ENCODE measurements around the gene MEI1. TPM values are rescaled to one million over a fixed set of nuclear protein-coding genes. Genes with fewer than 3 reads are reported as not detected.
"Not testable (repeated sequence)": the region's sequence is repeated elsewhere in the genome, so short reads cannot be mapped to it uniquely, and the experiment has no call there.

MEI1 gene
- total RNA-seq, 2 experiments from 2014 or later, result 2.3 to 14.6 TPM

DNA sequence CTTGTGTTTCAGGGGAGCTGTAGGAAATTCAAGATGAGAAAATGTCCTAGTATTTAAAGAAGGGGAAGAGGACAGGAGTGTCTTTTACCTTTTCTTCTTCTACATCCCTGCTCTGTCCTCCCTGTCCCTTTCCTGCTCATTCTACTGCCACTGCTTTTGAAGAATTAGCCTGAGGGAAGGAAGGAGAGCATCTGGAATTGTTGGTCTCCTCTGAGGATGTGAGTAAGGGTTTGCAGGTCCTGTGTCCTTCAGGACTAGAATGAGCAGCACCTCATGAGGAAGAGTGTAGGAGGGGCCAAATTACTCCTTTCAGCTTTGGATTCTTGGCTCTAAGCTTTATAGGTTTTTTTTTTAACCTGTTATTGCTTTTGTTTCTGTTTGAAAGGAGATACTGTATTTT is 34.8 kb upstream of the MEI1 start:
- H4K20me1 ChIP-seq (ENCODE audit: insufficient read depth, low read length), result no peaks in the 10 kb centered on the region
- H3K36me3 ChIP-seq (ENCODE audit: insufficient read depth, low read length), result peaks cover 68% of the 10 kb centered on the region
- H3K4me3 ChIP-seq (ENCODE audit: low read depth, low read length, poor library complexity, severe bottlenecking), result no peak overlapping the region
- H2AFZ ChIP-seq (ENCODE audit: low read length), result no peak overlapping the region
- H3K27ac ChIP-seq (ENCODE audit: low read depth, low read length, poor library complexity, severe bottlenecking), result no peak overlapping the region
- POLR2A ChIA-PET, result no interaction called here
- TF ChIP-seq, protein P1, sequence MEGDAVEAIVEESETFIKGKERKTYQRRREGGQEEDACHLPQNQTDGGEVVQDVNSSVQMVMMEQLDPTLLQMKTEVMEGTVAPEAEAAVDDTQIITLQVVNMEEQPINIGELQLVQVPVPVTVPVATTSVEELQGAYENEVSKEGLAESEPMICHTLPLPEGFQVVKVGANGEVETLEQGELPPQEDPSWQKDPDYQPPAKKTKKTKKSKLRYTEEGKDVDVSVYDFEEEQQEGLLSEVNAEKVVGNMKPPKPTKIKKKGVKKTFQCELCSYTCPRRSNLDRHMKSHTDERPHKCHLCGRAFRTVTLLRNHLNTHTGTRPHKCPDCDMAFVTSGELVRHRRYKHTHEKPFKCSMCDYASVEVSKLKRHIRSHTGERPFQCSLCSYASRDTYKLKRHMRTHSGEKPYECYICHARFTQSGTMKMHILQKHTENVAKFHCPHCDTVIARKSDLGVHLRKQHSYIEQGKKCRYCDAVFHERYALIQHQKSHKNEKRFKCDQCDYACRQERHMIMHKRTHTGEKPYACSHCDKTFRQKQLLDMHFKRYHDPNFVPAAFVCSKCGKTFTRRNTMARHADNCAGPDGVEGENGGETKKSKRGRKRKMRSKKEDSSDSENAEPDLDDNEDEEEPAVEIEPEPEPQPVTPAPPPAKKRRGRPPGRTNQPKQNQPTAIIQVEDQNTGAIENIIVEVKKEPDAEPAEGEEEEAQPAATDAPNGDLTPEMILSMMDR (conservative IDR thresholded peaks at IDR 0.05; ENCODE audit: low read length), result no peak
- TF ChIP-seq EZH2phosphoT487 (IDR thresholded peaks at IDR 0.05; ENCODE audit: borderline replicate concordance, low read depth, low read length), result no peak
- no TSS peak for BruUV-seq (replicated peaks)
- no peaks in the 10 kb centered on the region for H3K79me2 ChIP-seq (ENCODE audit: insufficient read depth, low read depth, low read length)
- CTCF ChIA-PET (ENCODE audit: unreplicated experiment), result no interaction called here
- H3K9me2 ChIP-seq (ENCODE audit: insufficient read depth, low read length), result no peaks in the 10 kb centered on the region
- H3K9me3 ChIP-seq (ENCODE audit: low read length), result no peaks in the 10 kb centered on the region
- DNase-seq (ENCODE audit: low spot score), result no peak
- intact Hi-C loops (cut with micrococcal nuclease; ENCODE audit: unreplicated experiment), result no loop called here
- H3K4me2 ChIP-seq (ENCODE audit: low read length), result no peak overlapping the region
- peaks cover 16% of the 10 kb centered on the region for H3K4me1 ChIP-seq (ENCODE audit: insufficient read depth, low read length, poor library complexity, severe bottlenecking)

GRCh38 chr22:41664951-41665350 is 34.4 kb upstream of the MEI1 start:
- intact Hi-C loops (cut with micrococcal nuclease; ENCODE audit: unreplicated experiment), result loop anchor here (5.0 kb wide), 1 partner anchor 43 kb away; the partner anchor contains the start of genes DESI1 and XRCC6
- TF ChIP-seq EZH2phosphoT487 (IDR thresholded peaks at IDR 0.05; ENCODE audit: borderline replicate concordance, low read depth, low read length), result no peak
- TF ChIP-seq, protein P1 (conservative IDR thresholded peaks at IDR 0.05; ENCODE audit: low read length), result no peak

GRCh38 chr22:41668971-41669911 is 30.1 kb upstream of the MEI1 start:
- H3K4me2 ChIP-seq (ENCODE audit: low read length), result no peak overlapping the region
- no peaks in the 10 kb centered on the region for H3K79me2 ChIP-seq (ENCODE audit: insufficient read depth, low read depth, low read length)
- no peak overlapping the region for H3K27ac ChIP-seq (ENCODE audit: low read depth, low read length, poor library complexity, severe bottlenecking)
- peaks cover 16% of the 10 kb centered on the region for H3K4me1 ChIP-seq (ENCODE audit: insufficient read depth, low read length, poor library complexity, severe bottlenecking)
- H3K9me2 ChIP-seq (ENCODE audit: insufficient read depth, low read length), result no peaks in the 10 kb centered on the region
- POLR2A ChIA-PET, result no interaction called here
- TF ChIP-seq, protein P1 (conservative IDR thresholded peaks at IDR 0.05; ENCODE audit: low read length), result no peak
- TF ChIP-seq EZH2phosphoT487 (IDR thresholded peaks at IDR 0.05; ENCODE audit: borderline replicate concordance, low read depth, low read length), result no peak
- intact Hi-C loops (cut with micrococcal nuclease; ENCODE audit: unreplicated experiment), result loop anchor here (5.0 kb wide), 1 partner anchor 47 kb away; the partner anchor contains the start of genes DESI1 and XRCC6
- no TSS peak for BruUV-seq (replicated peaks)
- no peaks in the 10 kb centered on the region for H3K9me3 ChIP-seq (ENCODE audit: low read length)
- CTCF ChIA-PET (ENCODE audit: unreplicated experiment), result no interaction called here
- peaks cover 53% of the 10 kb centered on the region for H3K36me3 ChIP-seq (ENCODE audit: insufficient read depth, low read length)
- no peak overlapping the region for H2AFZ ChIP-seq (ENCODE audit: low read length)
- no peak overlapping the region for H3K4me3 ChIP-seq (ENCODE audit: low read depth, low read length, poor library complexity, severe bottlenecking)
- H4K20me1 ChIP-seq (ENCODE audit: insufficient read depth, low read length), result peaks cover 6% of the 10 kb centered on the region; the same call in 1 of the 2 replicates
- no peak for DNase-seq (ENCODE audit: low spot score)

More at GRCh38 chr22:41664951-41665350, 34.4 kb upstream of the MEI1 start:
- no peak for DNase-seq (ENCODE audit: low spot score)
- no TSS peak for BruUV-seq (replicated peaks)
- Histone ChIP-seq H4K20me1 (ENCODE audit: insufficient read depth, low read length) (no peaks in the 10 kb centered on the region), H3K4me3 (ENCODE audit: low read depth, low read length, poor library complexity, severe bottlenecking) (no peak overlapping the region), H3K27ac (ENCODE audit: low read depth, low read length, poor library complexity, severe bottlenecking) (no peak overlapping the region), H3K9me3 (ENCODE audit: low read length) (no peaks in the 10 kb centered on the region), H3K4me1 (ENCODE audit: insufficient read depth, low read length, poor library complexity, severe bottlenecking) (peaks cover 16% of the 10 kb centered on the region), H3K4me2 (ENCODE audit: low read length) (no peak overlapping the region), H3K79me2 (ENCODE audit: insufficient read depth, low read depth, low read length) (no peaks in the 10 kb centered on the region), H2AFZ (ENCODE audit: low read length) (no peak overlapping the region), H3K9me2 (ENCODE audit: insufficient read depth, low read length) (no peaks in the 10 kb centered on the region), H3K36me3 (ENCODE audit: insufficient read depth, low read length) (peaks cover 63% of the 10 kb centered on the region)
- POLR2A ChIA-PET, result no interaction called here
- CTCF ChIA-PET (ENCODE audit: unreplicated experiment), result no interaction called here

DNA sequence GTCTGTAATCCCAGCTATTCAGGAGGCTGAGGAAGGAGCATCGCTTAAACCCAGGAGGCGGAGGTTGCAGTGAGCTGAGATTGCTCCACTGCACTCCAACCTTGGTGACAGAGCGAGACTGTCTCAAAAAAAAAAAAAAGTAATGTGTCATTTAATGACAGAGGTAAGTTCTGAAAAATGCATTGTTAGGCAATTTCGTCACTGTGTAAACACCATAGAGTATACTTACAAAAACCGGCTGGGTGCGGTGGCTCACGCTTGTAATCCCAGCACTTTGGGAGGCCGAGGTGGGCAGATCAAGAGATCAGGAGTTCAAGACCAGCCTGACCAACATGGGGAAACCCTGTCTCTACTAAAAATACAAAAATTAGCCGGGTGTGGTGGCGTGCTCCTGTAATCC is 27.2 kb upstream of the MEI1 start:
- H3K4me2 ChIP-seq (ENCODE audit: low read length); DNase-seq (ENCODE audit: low spot score); H4K20me1 ChIP-seq (ENCODE audit: insufficient read depth, low read length); H3K79me2 ChIP-seq (ENCODE audit: insufficient read depth, low read depth, low read length); H3K27ac ChIP-seq (ENCODE audit: low read depth, low read length, poor library complexity, severe bottlenecking); H3K9me3 ChIP-seq (ENCODE audit: low read length); CTCF ChIA-PET (ENCODE audit: unreplicated experiment); intact Hi-C loops (cut with micrococcal nuclease; ENCODE audit: unreplicated experiment); H3K4me3 ChIP-seq (ENCODE audit: low read depth, low read length, poor library complexity, severe bottlenecking); H3K9me2 ChIP-seq (ENCODE audit: insufficient read depth, low read length); BruUV-seq (replicated peaks); H3K4me1 ChIP-seq (ENCODE audit: insufficient read depth, low read length, poor library complexity, severe bottlenecking); H2AFZ ChIP-seq (ENCODE audit: low read length): not testable (repeated sequence)
- POLR2A ChIA-PET, result interaction anchor here (0.6 kb wide), 1 partner anchor 47 kb away, joined by 3 read pairs; no protein-coding TSS in a partner anchor
- H3K36me3 ChIP-seq (ENCODE audit: insufficient read depth, low read length), result peaks cover 64% of the 10 kb centered on the region

Data from OCI-LY7 (cell line).